Vagina (tissue), 2 donors: ENCODE results near the gene PRDM10. TPM values are rescaled to one million over a fixed set of nuclear protein-coding genes. Genes with fewer than 3 reads are reported as not detected.

Source experiments
- DNase-seq, 2 donors: peaks; one replicate each; pipeline ENCODE4 v3.0.0-alpha.2; 2017; ENCODE audit errors: extremely low spot score in 2 of 2
- H3K27ac ChIP-seq: fragments of 200-600 bp; sonication (generic); one replicate; pipeline ENCODE4 v1.5.1; 2019
- H3K27me3 ChIP-seq: fragments of 200-600 bp; sonication (generic); one replicate; pipeline ENCODE4 v1.5.1; 2019
- H3K36me3 ChIP-seq, 2 donors: fragments of 200-600 bp; sonication (generic); one replicate each; pipeline ENCODE4 v1.5.1; 2017 to 2019
- H3K4me1 ChIP-seq: fragments of 200-600 bp; sonication (generic); one replicate; pipeline ENCODE4 v1.5.1; 2019
- H3K4me3 ChIP-seq, 2 donors: fragments of 200-600 bp; sonication (generic); 1 replicate in 1 of 2; 2 replicates in 1 of 2; pipeline ENCODE4 v1.5.1; 2016 to 2019
- H3K9me3 ChIP-seq: fragments of 200-600 bp; sonication (generic); one replicate; pipeline ENCODE4 v1.5.1; 2019
- CTCF ChIP-seq, 3 experiments: fragments of 450-650 bp in 2 of 3; fragments of 200-600 bp in 1 of 3; sonication (generic) in 1 of 3; IDR thresholded peaks; one replicate each; pipeline ENCODE4 v1.5.1; 2017 to 2019; ENCODE audit warnings: antibody characterized with exemption in 3 of 3, mild to moderate bottlenecking in 2 of 3, moderate library complexity in 2 of 3
- POLR2A ChIP-seq, 2 donors: fragments of 450-650 bp; IDR thresholded peaks; one replicate each; pipeline ENCODE4 v1.6.1; 2017; ENCODE audit warnings: antibody characterized with exemption in 2 of 2, mild to moderate bottlenecking in 2 of 2, moderate library complexity in 2 of 2
- POLR2AphosphoS5 ChIP-seq, 2 donors: sonication (generic); formaldehyde crosslinking; IDR thresholded peaks; one replicate each; pipeline ENCODE4 v1.9.0; 2017; ENCODE audit warnings: antibody characterized with exemption in 2 of 2, mild to moderate bottlenecking in 2 of 2, low read depth in 1 of 2; ENCODE audit not compliant: insufficient read depth in 1 of 2
- intact Hi-C: fragments of 100-400 bp; cut with DNase I; formaldehyde crosslinking; loops from one replicate; pipeline ENCODE4 v1.15.1; 2023
- total RNA-seq: library from RNA; depleted of rRNA; stranded (reverse); fragments of >200 nt; gene quantifications from one replicate; pipeline ENCODE4 v1.2.3, GENCODE V29; 2016

Gene PRDM10
- total RNA-seq, 1 donor from 2014 or later = 11.3 TPM

GRCh38 chr11:129996113-129996870, 6.3 kb downstream of the PRDM10 start:
- TF ChIP-seq POLR2AphosphoS5 (IDR thresholded peaks at IDR 0.05; ENCODE audit: insufficient read depth in 1 of 2, low read depth in 1 of 2) (no peak), CTCF (IDR thresholded peaks at IDR 0.05) (no peak), POLR2A (IDR thresholded peaks at IDR 0.05) (no peak)
- no peaks in the 10 kb centered on the region for H3K36me3 ChIP-seq
- intact Hi-C loops = no loop called here
- H3K27me3 ChIP-seq = no peaks in the 10 kb centered on the region
- H3K9me3 ChIP-seq = no peaks in the 10 kb centered on the region
- DNase-seq = no peak
- H3K4me1 ChIP-seq = peaks cover 29% of the 10 kb centered on the region
- H3K4me3 ChIP-seq = no peak overlapping the region
- no peak overlapping the region for H3K27ac ChIP-seq

- intact Hi-C loops = no loop called here
- no peak overlapping the region for H3K27ac ChIP-seq
- peaks cover 18% of the 10 kb centered on the region for H3K4me1 ChIP-seq
- no peak for DNase-seq
- TF ChIP-seq CTCF (IDR thresholded peaks at IDR 0.05) = no peak
- TF ChIP-seq POLR2AphosphoS5 (IDR thresholded peaks at IDR 0.05; ENCODE audit: insufficient read depth in 1 of 2, low read depth in 1 of 2) = no peak
- H3K27me3 ChIP-seq = no peaks in the 10 kb centered on the region
- no peaks in the 10 kb centered on the region for H3K9me3 ChIP-seq
- no peaks in the 10 kb centered on the region for H3K36me3 ChIP-seq
- H3K4me3 ChIP-seq = no peak overlapping the region
Measured at GRCh38 chr11:129995163-129995562, 7.5 kb downstream of the PRDM10 start.

GRCh38 chr11:129992161-129992944, 10.3 kb downstream of the PRDM10 start:
- H3K27ac ChIP-seq = no peak overlapping the region
- no peak for TF ChIP-seq CTCF (IDR thresholded peaks at IDR 0.05)
- no peak for TF ChIP-seq POLR2A (IDR thresholded peaks at IDR 0.05)
- no peak for TF ChIP-seq POLR2AphosphoS5 (IDR thresholded peaks at IDR 0.05; ENCODE audit: insufficient read depth in 1 of 2, low read depth in 1 of 2)
- H3K36me3 ChIP-seq = no peaks in the 10 kb centered on the region
- H3K27me3 ChIP-seq = no peaks in the 10 kb centered on the region
- DNase-seq = no peak
- no peaks in the 10 kb centered on the region for H3K9me3 ChIP-seq
- intact Hi-C loops = no loop called here
- no peak overlapping the region for H3K4me3 ChIP-seq
- H3K4me1 ChIP-seq = peaks cover 17% of the 10 kb centered on the region

GRCh38 chr11:129989149-129989813, 13.4 kb downstream of the PRDM10 start:
- Histone ChIP-seq H3K9me3 (no peaks in the 10 kb centered on the region), H3K4me1 (no peaks in the 10 kb centered on the region), H3K4me3 (no peak overlapping the region), H3K27me3 (no peaks in the 10 kb centered on the region), H3K27ac (no peak overlapping the region), H3K36me3 (no peaks in the 10 kb centered on the region)
- TF ChIP-seq POLR2A (IDR thresholded peaks at IDR 0.05) (no peak), CTCF (IDR thresholded peaks at IDR 0.05) (no peak), POLR2AphosphoS5 (IDR thresholded peaks at IDR 0.05; ENCODE audit: insufficient read depth in 1 of 2, low read depth in 1 of 2) (no peak)
- DNase-seq = no peak
- intact Hi-C loops = no loop called here
